Bronchial epithelial cell (primary cell): ENCODE measurements around the gene MMP8. TPM values are rescaled to one million over a fixed set of nuclear protein-coding genes. Genes with fewer than 3 reads are reported as not detected.

Experiments used
- DNase-seq: peaks from one replicate; pipeline ENCODE4 v3.0.0-alpha.2; 2010; ENCODE audit warnings: low read depth
- FAIRE-seq: peaks from 2 replicates; lab custom pipeline; 2011; peaks lifted over from hg19 to GRCh38; lab: Jason Lieb, UNC
- H3K27me3 ChIP-seq: 2 replicates; pipeline ENCODE4 v1.5.1; 2011; ENCODE audit warnings: low read length; ENCODE audit not compliant: control insufficient read depth, insufficient read depth
- H3K36me3 ChIP-seq: 2 replicates; pipeline ENCODE4 v1.5.1; 2011; ENCODE audit warnings: low read length; ENCODE audit not compliant: control insufficient read depth, insufficient read depth
- H3K4me3 ChIP-seq: 2 replicates; pipeline ENCODE4 v1.5.1; 2011; ENCODE audit warnings: mild to moderate bottlenecking, low read depth, low read length, control low read depth
- CTCF ChIP-seq: IDR thresholded peaks from 2 replicates; pipeline ENCODE4 v1.5.1; 2011; ENCODE audit warnings: mild to moderate bottlenecking, moderate library complexity, low read length, control low read depth, inconsistent platforms; ENCODE audit not compliant: insufficient read depth, severe bottlenecking
- total RNA-seq: library from RNA; depleted of rRNA; stranded (reverse); fragments of >200 nt; gene quantifications from 2 replicates; pipeline ENCODE4 v1.2.1, GENCODE V29; 2014

MMP8 gene
- total RNA-seq, 1 donor from 2014 or later: not detected

DNA sequence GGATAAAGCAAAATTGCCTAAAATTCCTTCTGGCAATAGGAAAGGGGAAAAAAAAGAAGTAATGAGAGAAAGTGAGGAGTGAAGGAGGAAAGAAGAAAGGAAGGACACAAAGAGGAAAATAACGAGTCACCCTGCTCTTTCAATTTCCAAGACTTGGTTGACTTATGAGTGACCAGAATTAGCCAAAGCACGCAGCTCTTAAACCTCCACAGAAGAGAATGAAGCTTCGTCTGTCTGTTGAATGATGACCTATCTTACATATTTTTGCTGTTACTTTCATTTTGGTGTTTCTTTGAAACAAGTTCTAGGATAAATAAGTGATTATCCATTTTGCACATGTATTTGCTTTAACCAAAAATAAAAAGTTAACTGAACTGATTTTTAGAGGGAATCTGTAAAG, 19.9 kb downstream of the MMP8 start:
- no peak for FAIRE-seq
- H3K27me3 ChIP-seq: no peaks in the 10 kb centered on the region
- H3K4me3 ChIP-seq: no peak overlapping the region
- TF ChIP-seq CTCF: no peak
- no peaks in the 10 kb centered on the region for H3K36me3 ChIP-seq
- DNase-seq: no peak

DNA sequence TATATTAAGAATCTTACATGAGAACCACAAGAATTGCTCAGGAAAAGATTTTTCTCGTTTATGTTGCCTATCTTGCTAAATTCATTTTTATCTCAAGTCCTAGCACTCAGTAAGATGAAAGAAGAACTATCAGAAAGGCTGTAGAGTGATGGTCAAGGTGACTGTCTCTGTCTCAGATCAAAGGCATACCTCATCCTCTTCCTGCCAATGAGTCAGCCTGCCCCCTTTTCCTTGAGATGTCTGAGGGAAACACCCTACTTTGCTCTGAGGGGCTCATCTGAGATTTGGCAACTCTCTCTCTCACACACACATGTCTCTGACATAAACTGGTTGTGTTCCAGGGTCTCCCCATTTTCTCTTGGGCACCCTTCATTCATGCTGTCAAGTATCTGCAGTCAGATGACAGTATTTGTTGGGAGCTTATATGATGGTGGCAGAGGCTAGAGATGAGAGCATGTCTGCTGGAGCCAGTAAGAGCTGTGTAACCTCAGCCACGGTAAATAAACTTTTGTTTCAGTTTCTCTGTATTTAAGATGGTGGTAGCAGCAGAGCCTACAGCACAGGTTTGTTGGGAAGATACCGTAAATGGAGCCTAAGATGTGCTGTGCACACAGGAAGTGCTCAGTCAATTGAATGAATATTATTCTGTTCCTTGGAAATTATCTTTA, 20.8 kb downstream of the MMP8 start:
- no peaks in the 10 kb centered on the region for H3K36me3 ChIP-seq
- FAIRE-seq (no peak), DNase-seq (no peak)
- H3K27me3 ChIP-seq: no peaks in the 10 kb centered on the region
- no peak for TF ChIP-seq CTCF
- no peak overlapping the region for H3K4me3 ChIP-seq

GRCh38 chr11:102695201-102695600, 29.6 kb downstream of the MMP8 start:
- FAIRE-seq (no peak), DNase-seq (no peak)
- H3K27me3 ChIP-seq: no peaks in the 10 kb centered on the region
- no peaks in the 10 kb centered on the region for H3K36me3 ChIP-seq
- H3K4me3 ChIP-seq: no peak overlapping the region
- no peak for TF ChIP-seq CTCF

- H3K36me3 ChIP-seq: no peaks in the 10 kb centered on the region
- no peak for FAIRE-seq
- TF ChIP-seq CTCF: no peak
- H3K4me3 ChIP-seq: no peak overlapping the region
- no peaks in the 10 kb centered on the region for H3K27me3 ChIP-seq
- DNase-seq: no peak
These were observed 39.0 kb downstream of the MMP8 start for GRCh38 chr11:102685754-102686153.

DNA sequence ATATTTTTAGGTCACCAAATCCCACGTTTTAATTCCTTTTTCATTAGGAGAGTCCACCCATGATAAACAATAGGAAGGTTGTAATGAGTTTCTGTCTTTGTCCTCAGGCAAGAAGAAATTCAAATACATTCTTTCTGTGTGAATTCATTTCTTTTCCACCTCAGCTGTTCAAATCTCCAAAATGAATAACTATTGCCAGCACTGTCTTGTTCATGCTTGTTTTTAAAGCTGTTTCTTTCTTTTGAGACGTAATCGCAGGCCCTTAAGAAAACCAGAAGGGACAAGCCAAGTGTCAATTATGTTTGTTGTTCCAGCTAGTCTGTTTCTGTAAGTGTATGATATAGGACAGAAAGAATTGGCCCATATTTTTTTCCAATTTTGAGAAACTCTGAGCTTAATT, 39.4 kb downstream of the MMP8 start:
- no peak for FAIRE-seq
- peak; percentile 94 for DNase-seq
- TF ChIP-seq CTCF: no peak
- no peaks in the 10 kb centered on the region for H3K27me3 ChIP-seq
- no peak overlapping the region for H3K4me3 ChIP-seq
- no peaks in the 10 kb centered on the region for H3K36me3 ChIP-seq

- Histone ChIP-seq H3K27me3 (no peaks in the 10 kb centered on the region), H3K36me3 (no peaks in the 10 kb centered on the region), H3K4me3 (no peak overlapping the region)
- FAIRE-seq (no peak), DNase-seq (no peak)
- no peak for TF ChIP-seq CTCF
These were observed 41.5 kb downstream of the MMP8 start for GRCh38 chr11:102683277-102683676.
